ENCODE data around the gene PARVG. TPM values are rescaled to one million over a fixed set of nuclear protein-coding genes. Genes with fewer than 3 reads are reported as not detected.

Gene PARVG
- total and polyA plus RNA-seq, 9 of the 15 experiments (the other 6 are each of a cell fraction or from before 2014, with no cell fraction given): 0.35 TPM; not detected in 8

GRCh38 chr22:44170470-44170869, 10.3 kb upstream of the PARVG start:
- in situ Hi-C loops (cut with MboI): no loop called here
- H4K20me1 ChIP-seq (replicated peaks; ENCODE audit: control insufficient read depth, insufficient read depth, low read length): no peaks in the 10 kb centered on the region
- WGBS (ENCODE audit: insufficient coverage, low coverage, missing lambda C conversion rate): 81% methylated on average over 5 of the region's 11 CpGs
- H3K9me3 ChIP-seq (replicated peaks; ENCODE audit: control insufficient read depth, insufficient read depth, low read depth, low read length): no peaks in the 10 kb centered on the region
- ChIA-PET POLR2A (interaction anchor here (0.6 kb wide), 1 partner anchor 408 kb away, joined by 3 read pairs; no protein-coding TSS in a partner anchor), CTCF (ENCODE audit: low intra/inter-chr PET ratio) (no interaction called here)
- H3K4me3 ChIP-seq: no peak overlapping the region
- no TSS peak for BruUV-seq (replicated peaks)
- H3K36me3 ChIP-seq (ENCODE audit: control insufficient read depth, insufficient read depth, low read length): no peaks in the 10 kb centered on the region
- no peaks in the 10 kb centered on the region for H3K27me3 ChIP-seq (ENCODE audit: control insufficient read depth in 2 of 2, insufficient read depth in 2 of 2, low read length in 2 of 2)
- ATAC-seq (no peak), DNase-seq (ENCODE audit: extremely low read depth in 1 of 4, low spot score in 3 of 4) (no peak), FAIRE-seq (no peak)
- H3K4me2 ChIP-seq (ENCODE audit: insufficient read depth, low read length): no peak overlapping the region
- no peak overlapping the region for H3K9ac ChIP-seq (ENCODE audit: insufficient read depth in 1 of 2, low read depth in 2 of 2, low read length in 2 of 2)
- intact Hi-C loops (cut with micrococcal nuclease): no loop called here
- H3K79me2 ChIP-seq (ENCODE audit: control insufficient read depth, insufficient read depth, low read length): no peaks in the 10 kb centered on the region
- no peaks in the 10 kb centered on the region for H3K4me1 ChIP-seq (replicated peaks in 1 of 2; ENCODE audit: control insufficient read depth in 2 of 2, insufficient read depth in 2 of 2, low read length in 2 of 2)
- H3K9me1 ChIP-seq (ENCODE audit: control insufficient read depth, insufficient read depth, low read length): no peaks in the 10 kb centered on the region
- no peak overlapping the region for H3K27ac ChIP-seq (ENCODE audit: extremely low read depth, low read depth, low read length)
- no peak overlapping the region for H2AFZ ChIP-seq (ENCODE audit: low read depth, low read length)
- TF ChIP-seq FOXM1 (IDR thresholded peaks at IDR 0.05; ENCODE audit: low read depth) (no peak), FOXM1 (CRISPR knock-in tag; IDR thresholded peaks at IDR 0.05; ENCODE audit: low read depth) (no peak), SRSF3 (IDR thresholded peaks at IDR 0.05; ENCODE audit: insufficient read depth, low read length) (no peak), HEY1 (CRISPR knock-in tag; IDR thresholded peaks at IDR 0.05; ENCODE audit: borderline replicate concordance) (no peak), KAT7 (CRISPR knock-in tag; IDR thresholded peaks at IDR 0.05; ENCODE audit: borderline replicate concordance) (no peak), HMBOX1 (IDR thresholded peaks at IDR 0.05) (no peak), IFI16 (CRISPR knock-in tag; IDR thresholded peaks at IDR 0.05) (no peak), E2F4 (CRISPR knock-in tag; IDR thresholded peaks at IDR 0.05; ENCODE audit: low read depth) (no peak), ZNF740 (CRISPR knock-in tag; IDR thresholded peaks at IDR 0.05) (no peak), ZNF740 (tag; IDR thresholded peaks at IDR 0.05) (no peak), ZNF639 (CRISPR knock-in tag; conservative IDR thresholded peaks at IDR 0.05 in 1 of 2, IDR thresholded peaks at IDR 0.05 in 1 of 2) (no peak), ZBTB34 (CRISPR knock-in tag; IDR thresholded peaks at IDR 0.05) (no peak), ZSCAN32 (CRISPR knock-in tag; IDR thresholded peaks at IDR 0.05) (no peak), ATF1 (CRISPR knock-in tag; IDR thresholded peaks at IDR 0.05) (no peak), ATF1 (tag; IDR thresholded peaks at IDR 0.05) (no peak), ZNF589 (CRISPR knock-in tag; IDR thresholded peaks at IDR 0.05; ENCODE audit: low read depth) (no peak), MTA2 (IDR thresholded peaks at IDR 0.05; ENCODE audit: low read depth) (no peak), SMARCB1 (IDR thresholded peaks at IDR 0.05; ENCODE audit: insufficient read length, low read depth) (no peak)

Measured in K562 (cell line).